ENCODE results near the gene TM4SF4. TPM values are rescaled to one million over a fixed set of nuclear protein-coding genes. Genes with fewer than 3 reads are reported as not detected.

Gene TM4SF4
- total and polyA plus RNA-seq, 11 donors: not detected

DNA sequence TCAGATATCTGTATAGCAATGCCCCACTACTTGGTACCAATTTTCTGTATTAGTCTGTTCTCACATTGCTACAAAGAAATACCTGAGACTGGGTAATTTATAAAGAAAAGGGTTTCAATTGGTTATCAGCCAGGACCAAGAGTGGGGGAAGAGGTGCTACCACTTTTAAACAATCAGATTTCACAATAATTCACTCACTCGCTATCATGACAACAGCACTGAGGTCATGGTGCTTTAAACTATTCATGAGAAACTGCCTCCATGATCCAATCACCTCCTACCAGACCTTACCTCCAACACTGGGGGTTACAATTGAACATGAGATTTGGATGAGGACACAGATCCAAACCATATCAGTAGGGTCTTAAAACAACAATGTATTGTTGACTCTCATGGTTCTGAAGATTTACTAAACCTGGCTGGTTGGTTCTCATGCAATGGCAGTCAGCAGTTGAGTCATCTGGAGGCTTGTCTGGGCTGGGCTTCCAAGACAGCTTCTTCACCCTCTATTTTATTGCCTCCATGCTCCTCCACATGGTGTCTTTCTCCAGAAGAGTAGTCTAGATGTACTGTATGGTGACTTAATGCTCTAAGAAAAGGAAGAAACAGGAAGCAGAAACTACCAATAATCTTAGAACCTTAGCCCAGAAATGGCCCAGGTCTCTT is 21.2 kb upstream of the TM4SF4 start:
- Histone ChIP-seq H3K27ac (no peak overlapping the region), H3K4me1 (peaks cover 0 to 26% (median 16%) of the 10 kb centered on the region in 12 donors), H3K36me3 (no peaks in the 10 kb centered on the region), H3K27me3 (no peaks in the 10 kb centered on the region), H3K4me3 (no peak overlapping the region), H3K9me3 (peaks cover 0 to 18% (median 2%) of the 10 kb centered on the region in 12 donors)
- 90 to 100% (median 96%) methylated on average over 1 of the region's 1 CpG for WGBS, 4 donors
- no peak for TF ChIP-seq POLR2A (IDR thresholded peaks at IDR 0.05)
- TF ChIP-seq, protein P1, sequence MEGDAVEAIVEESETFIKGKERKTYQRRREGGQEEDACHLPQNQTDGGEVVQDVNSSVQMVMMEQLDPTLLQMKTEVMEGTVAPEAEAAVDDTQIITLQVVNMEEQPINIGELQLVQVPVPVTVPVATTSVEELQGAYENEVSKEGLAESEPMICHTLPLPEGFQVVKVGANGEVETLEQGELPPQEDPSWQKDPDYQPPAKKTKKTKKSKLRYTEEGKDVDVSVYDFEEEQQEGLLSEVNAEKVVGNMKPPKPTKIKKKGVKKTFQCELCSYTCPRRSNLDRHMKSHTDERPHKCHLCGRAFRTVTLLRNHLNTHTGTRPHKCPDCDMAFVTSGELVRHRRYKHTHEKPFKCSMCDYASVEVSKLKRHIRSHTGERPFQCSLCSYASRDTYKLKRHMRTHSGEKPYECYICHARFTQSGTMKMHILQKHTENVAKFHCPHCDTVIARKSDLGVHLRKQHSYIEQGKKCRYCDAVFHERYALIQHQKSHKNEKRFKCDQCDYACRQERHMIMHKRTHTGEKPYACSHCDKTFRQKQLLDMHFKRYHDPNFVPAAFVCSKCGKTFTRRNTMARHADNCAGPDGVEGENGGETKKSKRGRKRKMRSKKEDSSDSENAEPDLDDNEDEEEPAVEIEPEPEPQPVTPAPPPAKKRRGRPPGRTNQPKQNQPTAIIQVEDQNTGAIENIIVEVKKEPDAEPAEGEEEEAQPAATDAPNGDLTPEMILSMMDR (IDR thresholded peaks at IDR 0.05): no peak
- ATAC-seq: no peak
- intact Hi-C loops (cut with DNase I): no loop called here
- no peak for DNase-seq

- no peak overlapping the region for H3K4me3 ChIP-seq
- H3K36me3 ChIP-seq: no peaks in the 10 kb centered on the region
- no peaks in the 10 kb centered on the region for H3K27me3 ChIP-seq
- H3K4me1 ChIP-seq: peaks cover 0 to 16% (median 7%) of the 10 kb centered on the region in 12 donors
- H3K9me3 ChIP-seq: peaks cover 0 to 18% (median 2%) of the 10 kb centered on the region in 12 donors
- no peak overlapping the region for H3K27ac ChIP-seq
- ATAC-seq: no peak
- intact Hi-C loops (cut with DNase I): no loop called here
- TF ChIP-seq, protein P1 (IDR thresholded peaks at IDR 0.05): no peak
- TF ChIP-seq POLR2A (IDR thresholded peaks at IDR 0.05): no peak
- no peak for DNase-seq
Measured at GRCh38 chr3:149454746-149455145, 19.8 kb upstream of the TM4SF4 start.

DNA sequence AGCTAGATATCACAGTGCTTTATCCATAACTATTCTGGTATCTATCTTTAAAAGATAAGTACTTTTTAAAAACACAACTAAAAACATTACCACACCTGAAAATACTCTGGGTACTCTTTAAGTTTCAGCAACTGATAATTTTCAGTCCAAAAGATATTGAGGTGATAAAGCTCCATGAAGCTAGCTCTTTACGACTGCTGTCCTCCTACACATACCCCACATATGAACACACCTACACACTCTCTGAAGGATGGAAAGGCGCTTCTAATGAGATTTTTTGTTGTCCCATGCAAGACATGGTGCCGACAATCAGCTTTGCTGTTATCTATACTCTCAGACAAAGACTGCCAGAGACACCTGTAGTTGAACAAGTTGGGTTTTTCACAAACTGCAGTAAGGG is 19.1 kb upstream of the TM4SF4 start:
- TF ChIP-seq POLR2A (IDR thresholded peaks at IDR 0.05): no peak
- TF ChIP-seq, protein P1 (IDR thresholded peaks at IDR 0.05): no peak
- no peak overlapping the region for H3K27ac ChIP-seq
- no peak for ATAC-seq
- no peak overlapping the region for H3K4me3 ChIP-seq
- peaks cover 0 to 12% (median 2%) of the 10 kb centered on the region in 12 donors for H3K4me1 ChIP-seq
- H3K27me3 ChIP-seq: no peaks in the 10 kb centered on the region
- 65 to 82% (median 75%) methylated on average over 3 of the region's 3 CpGs for WGBS, 4 donors
- no peaks in the 10 kb centered on the region for H3K36me3 ChIP-seq
- peaks cover 0 to 18% (median 2%) of the 10 kb centered on the region in 12 donors for H3K9me3 ChIP-seq
- intact Hi-C loops (cut with DNase I): no loop called here
- no peak for DNase-seq

DNA sequence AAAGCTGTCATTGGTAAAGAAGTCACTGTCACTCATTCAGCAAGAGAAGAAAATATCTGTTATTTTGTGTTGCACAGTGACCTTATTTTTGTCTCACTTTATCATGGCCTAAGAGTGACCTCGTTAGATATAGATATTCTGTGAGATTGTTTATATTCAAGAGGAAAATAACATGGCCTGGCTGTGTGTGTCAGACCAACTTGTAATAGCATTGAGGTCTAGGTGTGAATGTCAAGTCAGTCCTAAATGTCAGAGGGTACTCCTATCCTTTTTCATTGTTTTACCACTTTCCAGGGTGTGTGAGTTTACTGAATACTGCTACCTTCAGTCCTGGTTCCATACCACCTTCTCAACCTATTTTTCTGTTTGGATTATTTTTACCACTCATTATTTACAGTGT is 18.5 kb upstream of the TM4SF4 start:
- DNase-seq (no peak), ATAC-seq (no peak)
- Histone ChIP-seq H3K4me3 (no peak overlapping the region), H3K27me3 (no peaks in the 10 kb centered on the region), H3K27ac (no peak overlapping the region), H3K4me1 (peaks cover 0 to 8% (median 0%) of the 10 kb centered on the region in 12 donors), H3K9me3 (peaks cover 0 to 18% (median 2%) of the 10 kb centered on the region in 12 donors), H3K36me3 (no peaks in the 10 kb centered on the region)
- TF ChIP-seq POLR2A (IDR thresholded peaks at IDR 0.05): no peak
- TF ChIP-seq, protein P1 (IDR thresholded peaks at IDR 0.05): no peak
- WGBS, 4 donors: 62 to 71% (median 67%) methylated on average over 1 of the region's 1 CpG
- intact Hi-C loops (cut with DNase I): no loop called here
